ENCODE measurements around the gene NRCAM. TPM values are rescaled to one million over a fixed set of nuclear protein-coding genes. Genes with fewer than 3 reads are reported as not detected.

NRCAM gene
- total and polyA plus RNA-seq, 8 donors = 10.6 to 36.7 (median 16.2) TPM

GRCh38 chr7:108164946-108165345, 291.3 kb downstream of the NRCAM start:
- Histone ChIP-seq H3K27ac (no peak overlapping the region), H3K4me3 (no peak overlapping the region), H3K36me3 (no peaks in the 10 kb centered on the region), H3K9me3 (no peaks in the 10 kb centered on the region), H3K4me1 (no peaks in the 10 kb centered on the region), H3K27me3 (no peaks in the 10 kb centered on the region)
- intact Hi-C loops (cut with DNase I) = no loop called here
- TF ChIP-seq CTCF (IDR thresholded peaks at IDR 0.05) = no peak
- ATAC-seq (no peak), DNase-seq (no peak)

- Histone ChIP-seq H3K4me1 (no peaks in the 10 kb centered on the region), H3K27me3 (no peaks in the 10 kb centered on the region), H3K4me3 (no peak overlapping the region), H3K27ac (no peak overlapping the region), H3K36me3 (no peaks in the 10 kb centered on the region), H3K9me3 (no peaks in the 10 kb centered on the region)
- intact Hi-C loops (cut with DNase I) = no loop called here
- DNase-seq = no peak
- ATAC-seq = no peak
- no peak for TF ChIP-seq CTCF (IDR thresholded peaks at IDR 0.05)
These were observed 291.9 kb downstream of the NRCAM start for GRCh38 chr7:108164342-108164741.

- no peak overlapping the region for H3K4me3 ChIP-seq
- no peaks in the 10 kb centered on the region for H3K36me3 ChIP-seq
- DNase-seq = no peak
- no peak for ATAC-seq
- H3K4me1 ChIP-seq = no peaks in the 10 kb centered on the region
- no peak overlapping the region for H3K27ac ChIP-seq
- intact Hi-C loops (cut with DNase I) = no loop called here
- no peaks in the 10 kb centered on the region for H3K27me3 ChIP-seq
- TF ChIP-seq CTCF (IDR thresholded peaks at IDR 0.05) = no peak
- H3K9me3 ChIP-seq = no peaks in the 10 kb centered on the region
These were observed 297.5 kb downstream of the NRCAM start for GRCh38 chr7:108158776-108159175.

GRCh38 chr7:108157606-108158335, 298.5 kb downstream of the NRCAM start:
- no peak for ATAC-seq

More at GRCh38 chr7:108157606-108158335, 298.5 kb downstream of the NRCAM start:
- Histone ChIP-seq H3K27ac (no peak overlapping the region), H3K4me3 (no peak overlapping the region), H3K27me3 (no peaks in the 10 kb centered on the region), H3K9me3 (no peaks in the 10 kb centered on the region), H3K36me3 (no peaks in the 10 kb centered on the region), H3K4me1 (no peaks in the 10 kb centered on the region)
- TF ChIP-seq CTCF (IDR thresholded peaks at IDR 0.05) = no peak
- DNase-seq = no peak
- intact Hi-C loops (cut with DNase I) = no loop called here
